ENCODE results near the gene WDPCP. TPM values are rescaled to one million over a fixed set of nuclear protein-coding genes. Genes with fewer than 3 reads are reported as not detected.

WDPCP gene
- total and polyA plus RNA-seq, 7 experiments from 2014 or later = 4.8 to 19.2 (median 15.6) TPM

DNA sequence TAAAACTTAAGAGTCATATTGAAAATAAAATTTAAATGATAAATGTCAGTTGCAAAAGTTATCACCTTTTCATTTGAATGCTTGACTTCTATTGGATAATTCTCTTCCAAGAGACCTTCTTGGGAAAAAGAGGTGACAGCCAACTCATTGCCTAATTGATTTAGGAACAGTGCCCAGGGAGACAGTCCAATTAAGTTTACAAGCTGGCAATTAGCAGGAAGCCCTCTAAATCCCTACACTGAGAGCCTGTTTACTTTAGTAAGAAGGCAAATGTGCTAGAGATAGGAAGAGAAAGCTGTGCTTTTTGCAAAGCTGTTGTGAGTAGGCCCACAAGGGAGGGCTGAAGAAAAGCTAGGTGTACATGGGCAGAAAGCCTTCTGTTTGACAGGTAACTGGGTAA lies 189.1 kb downstream of the WDPCP start:
- CTCF ChIA-PET = no interaction called here
- DNase-seq = no peak
- Histone ChIP-seq H3K27ac (ENCODE audit: low read depth, low read length) (no peak overlapping the region), H3K4me3 (ENCODE audit: low read length) (no peak overlapping the region), H3K36me3 (ENCODE audit: control insufficient read depth in 2 of 3, insufficient read depth in 3 of 3, low read length in 3 of 3) (peaks cover 0 to 6% (median 0%) of the 10 kb centered on the region in 3 experiments), H3K9me3 (ENCODE audit: control insufficient read depth in 2 of 3, low read length in 3 of 3) (no peaks in the 10 kb centered on the region), H3K27me3 (ENCODE audit: control insufficient read depth in 2 of 2, insufficient read depth in 2 of 2, low read length in 2 of 2) (no peaks in the 10 kb centered on the region), H3K4me1 (ENCODE audit: control insufficient read depth in 2 of 2, insufficient read depth in 2 of 2, low read length in 2 of 2) (no peaks in the 10 kb centered on the region)
- H3K9me3 Mint-ChIP-seq = peaks cover 0 to 25% (median 10%) of the 10 kb centered on the region in 11 donors
- no peak overlapping the region for H3K27ac Mint-ChIP-seq
- ATAC-seq = no peak
- POLR2A ChIA-PET = interaction anchor here (0.6 kb wide), 1 partner anchor 18 kb away, joined by 4 read pairs; no protein-coding TSS in a partner anchor
- no peaks in the 10 kb centered on the region for H3K4me1 Mint-ChIP-seq
- intact Hi-C loops (cut with micrococcal nuclease) = no loop called here
- H3K36me3 Mint-ChIP-seq = peaks cover 0 to 60% (median 46%) of the 10 kb centered on the region in 5 donors
- no peak overlapping the region for H3K4me3 Mint-ChIP-seq
- no peaks in the 10 kb centered on the region for H3K27me3 Mint-ChIP-seq

DNA sequence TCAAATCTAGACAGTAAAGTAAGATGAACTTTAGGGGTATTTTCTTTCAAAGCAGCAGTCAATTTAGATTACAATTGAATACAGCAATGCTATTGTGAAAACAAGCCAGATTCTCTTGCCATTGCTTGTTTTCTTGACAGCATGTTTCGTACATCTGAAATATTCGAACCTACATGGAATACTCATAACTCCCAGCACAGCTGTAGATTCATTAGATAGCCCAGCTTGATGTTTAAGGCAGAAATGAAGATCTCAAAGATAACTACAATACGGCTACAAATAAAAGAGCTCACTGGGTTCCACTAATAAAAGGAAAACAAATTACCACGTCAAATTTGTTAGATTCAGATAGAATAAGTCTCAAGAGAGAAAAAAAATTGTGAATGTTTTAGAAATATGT lies 208.8 kb downstream of the WDPCP start:
- DNase-seq (no peak), ATAC-seq (no peak)
- no peaks in the 10 kb centered on the region for H3K4me1 ChIP-seq (ENCODE audit: control insufficient read depth in 2 of 2, insufficient read depth in 2 of 2, low read length in 2 of 2)
- CTCF ChIA-PET = no interaction called here
- no peaks in the 10 kb centered on the region for H3K9me3 ChIP-seq (ENCODE audit: control insufficient read depth in 2 of 3, low read length in 3 of 3)
- no peak overlapping the region for H3K4me3 ChIP-seq (ENCODE audit: low read length)
- H3K27ac Mint-ChIP-seq = no peak overlapping the region
- H3K9me3 Mint-ChIP-seq = no peaks in the 10 kb centered on the region
- no peak overlapping the region for H3K4me3 Mint-ChIP-seq
- H3K4me1 Mint-ChIP-seq = peaks cover 0 to 7% (median 0%) of the 10 kb centered on the region in 7 donors
- H3K27me3 Mint-ChIP-seq = no peaks in the 10 kb centered on the region
- POLR2A ChIA-PET = no interaction called here
- H3K27me3 ChIP-seq (ENCODE audit: control insufficient read depth in 2 of 2, insufficient read depth in 2 of 2, low read length in 2 of 2) = no peaks in the 10 kb centered on the region
- peaks cover 0 to 64% (median 51%) of the 10 kb centered on the region in 5 donors for H3K36me3 Mint-ChIP-seq
- intact Hi-C loops (cut with micrococcal nuclease) = no loop called here
- H3K27ac ChIP-seq (ENCODE audit: low read depth, low read length) = no peak overlapping the region
- H3K36me3 ChIP-seq (ENCODE audit: control insufficient read depth in 2 of 3, insufficient read depth in 3 of 3, low read length in 3 of 3) = no peaks in the 10 kb centered on the region

DNA sequence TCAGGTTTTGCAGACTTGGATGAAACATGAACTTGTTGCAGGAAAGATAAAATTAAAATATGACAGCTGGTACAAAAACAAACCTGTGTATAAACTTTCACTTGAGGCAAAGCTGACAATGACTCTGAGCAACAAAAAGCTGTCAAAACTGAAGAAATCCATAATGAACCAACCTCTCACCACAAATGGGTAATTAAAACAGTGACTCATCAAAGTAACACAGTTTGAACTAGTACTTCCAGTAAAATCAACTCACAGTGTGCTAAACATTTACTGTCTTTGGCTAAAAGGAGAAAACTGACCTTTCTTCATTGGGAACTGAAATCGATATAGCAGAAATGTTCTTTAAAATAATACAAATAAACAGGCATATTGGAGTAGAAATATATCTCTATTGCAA lies 209.7 kb downstream of the WDPCP start:
- H3K4me3 Mint-ChIP-seq = no peak overlapping the region
- H3K4me3 ChIP-seq (ENCODE audit: low read length) = no peak overlapping the region
- H3K4me1 Mint-ChIP-seq = peaks cover 0 to 7% (median 0%) of the 10 kb centered on the region in 7 donors
- H3K27me3 Mint-ChIP-seq = no peaks in the 10 kb centered on the region
- CTCF ChIA-PET = no interaction called here
- no peaks in the 10 kb centered on the region for H3K36me3 ChIP-seq (ENCODE audit: control insufficient read depth in 2 of 3, insufficient read depth in 3 of 3, low read length in 3 of 3)
- H3K27ac Mint-ChIP-seq = no peak overlapping the region
- DNase-seq (no peak), ATAC-seq (no peak)
- intact Hi-C loops (cut with micrococcal nuclease) = no loop called here
- no peak overlapping the region for H3K27ac ChIP-seq (ENCODE audit: low read depth, low read length)
- no peaks in the 10 kb centered on the region for H3K9me3 ChIP-seq (ENCODE audit: control insufficient read depth in 2 of 3, low read length in 3 of 3)
- H3K36me3 Mint-ChIP-seq = peaks cover 0 to 63% (median 50%) of the 10 kb centered on the region in 5 donors
- H3K27me3 ChIP-seq (ENCODE audit: control insufficient read depth in 2 of 2, insufficient read depth in 2 of 2, low read length in 2 of 2) = no peaks in the 10 kb centered on the region
- POLR2A ChIA-PET = no interaction called here
- H3K9me3 Mint-ChIP-seq = peaks cover 0 to 6% (median 3%) of the 10 kb centered on the region in 11 donors
- H3K4me1 ChIP-seq (ENCODE audit: control insufficient read depth in 2 of 2, insufficient read depth in 2 of 2, low read length in 2 of 2) = no peaks in the 10 kb centered on the region

DNA sequence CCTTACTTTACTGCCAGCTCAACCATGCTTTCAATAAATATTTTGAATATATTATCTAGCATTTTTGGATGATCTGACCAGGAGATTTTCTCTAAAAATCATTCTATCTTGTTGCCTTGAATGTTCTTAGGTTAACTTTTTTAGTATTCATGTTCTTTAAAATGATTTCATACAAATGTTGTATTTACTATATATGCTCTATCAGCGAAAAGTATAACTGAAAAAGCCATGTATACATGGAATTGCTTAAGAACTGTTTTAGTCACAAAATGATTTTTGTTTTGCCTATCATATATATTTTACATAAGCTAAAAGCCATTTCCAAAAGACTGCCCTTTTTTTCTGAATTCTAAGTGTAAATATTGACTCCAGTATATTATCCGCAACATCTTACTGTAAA lies 213.9 kb downstream of the WDPCP start:
- ChIA-PET CTCF (interaction anchor here (0.9 kb wide), 1 partner anchor 52 kb away, joined by 4 read pairs; no protein-coding TSS in a partner anchor), POLR2A (no interaction called here)
- H3K27me3 Mint-ChIP-seq = no peaks in the 10 kb centered on the region
- Histone ChIP-seq H3K4me1 (ENCODE audit: control insufficient read depth in 2 of 2, insufficient read depth in 2 of 2, low read length in 2 of 2) (no peaks in the 10 kb centered on the region), H3K27me3 (ENCODE audit: control insufficient read depth in 2 of 2, insufficient read depth in 2 of 2, low read length in 2 of 2) (no peaks in the 10 kb centered on the region), H3K27ac (ENCODE audit: low read depth, low read length) (no peak overlapping the region), H3K4me3 (ENCODE audit: low read length) (no peak overlapping the region), H3K9me3 (ENCODE audit: control insufficient read depth in 2 of 3, low read length in 3 of 3) (no peaks in the 10 kb centered on the region), H3K36me3 (ENCODE audit: control insufficient read depth in 2 of 3, insufficient read depth in 3 of 3, low read length in 3 of 3) (no peaks in the 10 kb centered on the region)
- intact Hi-C loops (cut with micrococcal nuclease) = no loop called here
- DNase-seq = no peak
- ATAC-seq = no peak
- H3K4me3 Mint-ChIP-seq = no peak overlapping the region
- H3K36me3 Mint-ChIP-seq = peaks cover 2 to 64% (median 49%) of the 10 kb centered on the region in 5 donors
- H3K9me3 Mint-ChIP-seq = peaks cover 0 to 25% (median 12%) of the 10 kb centered on the region in 11 donors
- H3K4me1 Mint-ChIP-seq = peaks cover 0 to 7% (median 0%) of the 10 kb centered on the region in 7 donors
- H3K27ac Mint-ChIP-seq = no peak overlapping the region

DNA sequence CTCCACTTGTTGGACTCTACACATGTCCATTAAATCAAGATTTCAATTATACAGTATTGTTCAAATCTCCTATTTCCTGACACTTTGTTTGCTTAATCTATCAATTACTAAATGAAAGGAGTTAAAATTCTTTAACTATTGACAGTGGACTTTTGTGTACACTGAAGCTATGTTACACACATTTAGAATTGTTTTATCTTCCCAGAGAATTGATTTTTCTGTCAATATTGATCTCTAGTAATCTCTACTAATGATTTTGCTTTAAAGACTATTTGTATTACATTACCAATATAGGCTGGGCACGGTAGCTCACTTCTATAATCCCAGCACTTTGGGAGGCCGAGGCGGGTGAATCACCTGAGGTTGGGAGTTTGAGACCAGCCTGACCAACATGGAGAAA lies 215.7 kb downstream of the WDPCP start:
- H3K9me3 ChIP-seq (ENCODE audit: control insufficient read depth in 2 of 3, low read length in 3 of 3) = no peaks in the 10 kb centered on the region
- H3K27me3 ChIP-seq (ENCODE audit: control insufficient read depth in 2 of 2, insufficient read depth in 2 of 2, low read length in 2 of 2) = no peaks in the 10 kb centered on the region
- ATAC-seq (no peak), DNase-seq (no peak)
- H3K36me3 ChIP-seq (ENCODE audit: control insufficient read depth in 2 of 3, insufficient read depth in 3 of 3, low read length in 3 of 3) = no peaks in the 10 kb centered on the region
- POLR2A ChIA-PET = no interaction called here
- H3K4me3 ChIP-seq (ENCODE audit: low read length) = no peak overlapping the region
- CTCF ChIA-PET = no interaction called here
- Mint-ChIP-seq H3K27ac (no peak overlapping the region), H3K4me3 (no peak overlapping the region), H3K36me3 (peaks cover 2 to 65% (median 47%) of the 10 kb centered on the region in 5 donors), H3K4me1 (no peaks in the 10 kb centered on the region), H3K27me3 (no peaks in the 10 kb centered on the region), H3K9me3 (peaks cover 0 to 29% (median 12%) of the 10 kb centered on the region in 11 donors)
- H3K27ac ChIP-seq (ENCODE audit: low read depth, low read length) = no peak overlapping the region
- no peaks in the 10 kb centered on the region for H3K4me1 ChIP-seq (ENCODE audit: control insufficient read depth in 2 of 2, insufficient read depth in 2 of 2, low read length in 2 of 2)
- intact Hi-C loops (cut with micrococcal nuclease) = no loop called here

DNA sequence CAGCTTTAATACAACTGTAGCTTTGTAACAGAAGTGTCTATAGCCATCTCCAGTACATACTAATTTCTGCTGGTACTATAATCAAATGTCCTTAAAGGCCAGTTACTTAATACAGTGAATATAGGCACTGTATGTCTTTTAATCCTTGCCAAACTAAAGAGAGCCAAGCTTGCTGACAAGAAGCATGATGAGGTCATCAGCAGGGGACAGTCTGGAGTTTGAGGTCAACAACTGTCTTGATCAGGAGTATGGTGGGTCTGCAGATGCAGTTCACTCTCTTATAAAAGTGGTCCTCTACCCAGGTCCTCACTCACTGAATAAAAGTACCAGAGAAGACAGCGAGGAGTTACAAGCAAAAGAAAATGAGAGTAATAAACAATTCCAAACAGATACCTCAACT lies 219.1 kb downstream of the WDPCP start:
- ChIA-PET POLR2A (interaction anchor here (0.7 kb wide), 1 partner anchor 292 kb away, joined by 3 read pairs; no protein-coding TSS in a partner anchor), CTCF (no interaction called here)
- ATAC-seq = no peak
- DNase-seq = no peak
- Mint-ChIP-seq H3K9me3 (peaks cover 0 to 32% (median 12%) of the 10 kb centered on the region in 11 donors), H3K27me3 (no peaks in the 10 kb centered on the region), H3K36me3 (peaks cover 2 to 50% (median 46%) of the 10 kb centered on the region in 5 donors), H3K4me3 (no peak overlapping the region), H3K27ac (no peak overlapping the region), H3K4me1 (peaks cover 0 to 6% (median 0%) of the 10 kb centered on the region in 7 donors)
- Histone ChIP-seq H3K9me3 (ENCODE audit: control insufficient read depth in 2 of 3, low read length in 3 of 3) (no peaks in the 10 kb centered on the region), H3K27me3 (ENCODE audit: control insufficient read depth in 2 of 2, insufficient read depth in 2 of 2, low read length in 2 of 2) (no peaks in the 10 kb centered on the region), H3K36me3 (ENCODE audit: control insufficient read depth in 2 of 3, insufficient read depth in 3 of 3, low read length in 3 of 3) (no peaks in the 10 kb centered on the region), H3K4me1 (ENCODE audit: control insufficient read depth in 2 of 2, insufficient read depth in 2 of 2, low read length in 2 of 2) (no peaks in the 10 kb centered on the region), H3K4me3 (ENCODE audit: low read length) (no peak overlapping the region), H3K27ac (ENCODE audit: low read depth, low read length) (no peak overlapping the region)
- intact Hi-C loops (cut with micrococcal nuclease) = no loop called here

DNA sequence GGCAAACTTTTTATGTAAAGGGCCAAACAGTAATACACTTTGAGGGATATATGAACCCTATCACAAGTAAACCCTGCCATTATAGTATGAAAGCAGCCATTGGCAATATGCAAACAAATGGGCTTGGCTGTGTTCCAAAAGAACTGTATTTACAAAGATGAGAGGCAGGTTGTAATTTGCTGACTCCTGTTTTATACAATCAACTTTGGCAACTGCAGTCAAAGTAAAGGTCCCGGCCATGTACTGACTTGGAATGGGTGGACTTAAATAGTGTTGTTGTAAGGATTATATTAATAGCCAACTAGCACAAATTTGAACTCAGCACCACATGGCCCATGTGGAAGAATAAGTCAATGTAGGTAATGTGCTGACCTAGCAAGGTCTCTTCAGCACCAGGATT lies 223.4 kb downstream of the WDPCP start:
- intact Hi-C loops (cut with micrococcal nuclease) = no loop called here
- Histone ChIP-seq H3K27ac (ENCODE audit: low read depth, low read length) (no peak overlapping the region), H3K27me3 (ENCODE audit: control insufficient read depth in 2 of 2, insufficient read depth in 2 of 2, low read length in 2 of 2) (no peaks in the 10 kb centered on the region), H3K36me3 (ENCODE audit: control insufficient read depth in 2 of 3, insufficient read depth in 3 of 3, low read length in 3 of 3) (no peaks in the 10 kb centered on the region), H3K4me1 (ENCODE audit: control insufficient read depth in 2 of 2, insufficient read depth in 2 of 2, low read length in 2 of 2) (no peaks in the 10 kb centered on the region), H3K4me3 (ENCODE audit: low read length) (no peak overlapping the region), H3K9me3 (ENCODE audit: control insufficient read depth in 2 of 3, low read length in 3 of 3) (no peaks in the 10 kb centered on the region)
- Mint-ChIP-seq H3K9me3 (peaks cover 0 to 8% (median 0%) of the 10 kb centered on the region in 11 donors), H3K4me3 (no peak overlapping the region), H3K4me1 (peaks cover 0 to 10% (median 5%) of the 10 kb centered on the region in 7 donors), H3K27me3 (no peaks in the 10 kb centered on the region), H3K36me3 (peaks cover 0 to 23% (median 19%) of the 10 kb centered on the region in 5 donors), H3K27ac (no peak overlapping the region)
- ChIA-PET POLR2A (no interaction called here), CTCF (no interaction called here)
- DNase-seq (no peak), ATAC-seq (no peak)
